NCI-H526 treated with DMSO at 0.1 percent for 48 hours (cell line): Measurements from ENCODE around the gene FNIP2.
"Not testable (repeated sequence)": the region's sequence is repeated elsewhere in the genome, so short reads cannot be mapped to it uniquely, and the experiment has no call there.

ENCODE experiments used
- DNase-seq: peaks from one replicate; lab custom pipeline; 2025; lab: John Stamatoyannopoulos, UW

Gene FNIP2

GRCh38 chr4:158814636-158815330 is 46.0 kb downstream of the FNIP2 start:
- DNase-seq, result no peak

- DNase-seq, result no peak
Measured at GRCh38 chr4:158816955-158817354, 48.1 kb downstream of the FNIP2 start.

DNA sequence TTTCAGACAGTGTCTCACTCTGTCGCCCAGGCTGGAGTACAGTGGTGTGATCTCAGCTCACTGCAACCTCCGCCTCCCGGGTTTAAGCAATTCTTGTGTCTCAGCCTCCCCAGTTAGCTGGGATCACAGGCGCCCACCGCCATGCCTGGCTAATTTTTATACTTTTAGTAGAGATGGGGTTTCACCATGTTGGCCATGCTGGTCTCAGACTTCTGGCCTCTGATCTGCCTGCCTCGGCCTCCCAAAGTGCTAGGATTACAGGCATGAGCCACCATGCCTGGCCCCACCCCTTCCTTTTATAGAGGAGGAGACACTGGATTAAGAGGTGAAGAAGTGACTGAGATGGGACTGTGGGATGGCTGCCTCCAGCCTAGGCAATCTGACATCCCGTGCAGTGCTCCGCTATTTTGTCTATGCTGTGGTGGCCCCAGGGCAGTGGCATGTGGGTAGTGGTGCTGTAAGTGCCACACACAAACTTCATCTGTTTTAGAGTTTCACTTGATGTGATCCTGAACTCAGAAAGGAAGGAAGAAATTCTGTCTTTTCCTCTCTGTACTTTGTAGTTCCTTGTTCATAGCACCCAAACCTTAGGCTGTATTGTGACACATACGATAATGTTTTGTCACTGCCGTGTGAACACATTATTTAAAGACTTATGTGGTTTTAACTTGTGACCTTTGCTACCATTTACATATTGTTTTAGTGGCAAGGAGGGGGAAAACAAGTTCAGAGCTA is 48.9 kb downstream of the FNIP2 start:
- DNase-seq, result no peak

- no peak for DNase-seq
Measured at GRCh38 chr4:158818560-158819140, 49.8 kb downstream of the FNIP2 start.

GRCh38 chr4:158819942-158820786 is 51.3 kb downstream of the FNIP2 start:
- no peak for DNase-seq

DNA sequence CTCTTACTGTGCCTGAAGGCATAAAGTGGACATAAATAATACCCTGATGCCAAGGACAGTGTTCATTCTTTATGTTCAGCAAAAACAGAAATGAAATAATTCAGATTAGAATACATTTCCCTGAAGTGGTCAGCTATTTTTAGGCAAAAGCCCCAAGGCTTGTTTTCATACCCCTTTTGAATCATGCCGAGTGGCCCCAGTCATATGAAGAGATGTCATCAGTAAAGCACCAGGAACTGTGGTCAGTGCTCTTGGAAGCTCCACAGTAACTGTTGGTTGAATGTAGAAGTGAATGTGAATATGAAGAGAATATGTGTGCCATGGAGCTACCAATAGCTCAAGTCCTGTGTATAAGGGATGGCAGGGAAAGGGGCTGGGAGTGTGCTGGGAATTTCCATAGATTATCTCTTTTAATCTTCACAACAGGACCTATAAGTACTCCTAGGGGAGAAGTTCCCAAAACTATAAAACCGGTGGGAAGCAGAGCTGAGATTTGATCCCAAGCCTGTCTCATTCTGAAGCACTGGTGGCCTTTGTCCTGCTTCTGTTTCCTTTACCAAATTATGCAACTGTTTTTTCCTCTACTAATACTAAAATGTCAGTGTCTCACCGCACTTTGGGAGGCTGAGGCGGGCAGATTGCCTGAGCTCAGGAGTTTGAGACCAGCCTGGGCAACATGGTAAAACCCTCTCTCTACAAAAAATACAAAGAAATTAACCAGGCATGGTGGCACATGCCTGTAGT is 52.6 kb downstream of the FNIP2 start:
- DNase-seq, result no peak

GRCh38 chr4:158822348-158822747 is 53.5 kb downstream of the FNIP2 start:
- DNase-seq, result no peak

- no peak for DNase-seq
Measured at GRCh38 chr4:158823461-158823873, 54.6 kb downstream of the FNIP2 start.

DNA sequence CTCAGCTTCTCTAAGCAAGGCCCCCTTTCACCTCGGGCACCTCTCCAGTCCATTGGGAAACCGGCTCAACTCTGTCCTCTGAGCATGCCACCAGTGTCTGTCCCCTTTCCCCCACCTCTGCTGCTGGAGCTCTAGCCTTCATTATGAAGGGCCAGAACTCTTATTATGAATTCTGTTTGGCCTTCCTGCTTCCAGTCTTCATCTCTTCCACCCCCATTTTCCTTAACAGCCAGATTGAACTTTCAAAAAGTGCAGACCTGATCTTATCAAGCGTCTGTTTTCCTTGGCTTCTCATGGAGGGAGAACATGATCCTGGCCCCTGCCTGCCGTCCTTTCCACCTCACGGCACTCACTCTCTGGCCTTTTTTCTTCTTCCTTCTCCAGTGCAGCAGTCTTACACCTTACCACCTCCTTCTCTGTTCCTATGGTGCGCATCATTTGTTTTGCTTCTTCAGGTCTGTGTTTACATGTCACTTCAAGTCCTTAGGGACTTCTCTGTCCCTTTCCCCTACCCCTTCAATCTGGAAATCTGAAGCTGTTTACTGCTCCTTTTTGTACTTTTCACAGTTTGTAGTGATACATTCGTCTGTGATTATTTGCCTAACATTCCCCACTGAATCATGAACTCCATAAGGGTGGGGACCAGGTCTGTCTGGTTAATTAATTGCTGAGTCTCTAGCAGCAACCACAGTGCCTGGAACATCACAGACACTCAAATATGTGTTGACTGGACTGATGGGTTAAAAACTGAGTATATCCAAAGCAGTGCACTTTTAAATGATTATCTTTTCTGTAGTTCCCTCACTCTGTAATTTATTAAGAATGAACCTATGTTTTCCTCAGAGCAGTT is 55.8 kb downstream of the FNIP2 start:
- no peak for DNase-seq

GRCh38 chr4:158825433-158826036 is 56.7 kb downstream of the FNIP2 start:
- no peak for DNase-seq

DNA sequence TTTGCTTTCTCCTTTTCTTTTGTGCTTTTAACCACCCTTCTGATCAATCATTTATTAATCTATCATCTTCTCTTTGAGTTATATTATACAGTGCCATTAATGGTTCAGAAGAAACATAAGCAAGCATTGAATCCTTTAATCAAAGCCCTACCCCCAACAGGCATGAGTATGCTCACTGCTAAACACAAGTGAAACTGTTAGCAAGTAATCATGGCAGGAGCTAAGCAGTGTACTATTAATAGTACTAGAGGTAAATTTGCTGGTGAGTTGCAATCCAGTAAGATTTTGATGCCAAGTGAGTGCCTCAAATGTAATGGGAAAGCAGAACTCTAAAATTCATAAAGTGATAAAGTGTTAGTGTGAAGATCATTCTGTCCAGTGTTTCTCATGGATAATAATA is 57.2 kb downstream of the FNIP2 start:
- no peak for DNase-seq

DNA sequence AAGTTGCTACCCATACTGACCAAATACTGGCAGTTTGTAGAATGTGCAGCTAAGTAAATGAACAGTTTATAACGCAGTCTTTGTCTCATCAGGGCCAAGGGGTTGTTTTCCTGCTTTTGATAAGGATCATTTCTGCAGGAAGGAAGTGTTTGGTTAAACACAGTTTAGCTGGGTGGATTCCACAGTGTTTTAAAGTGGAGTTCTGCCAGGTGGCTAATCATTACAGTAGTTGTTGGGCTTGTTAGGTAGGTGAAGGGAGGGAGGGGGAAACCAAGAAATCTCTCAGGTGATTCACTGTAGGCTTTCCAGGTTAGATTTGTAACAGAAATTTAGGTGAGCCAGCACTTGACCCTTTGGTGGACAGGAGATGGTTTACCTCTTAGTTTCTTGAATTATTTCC is 58.1 kb downstream of the FNIP2 start:
- no peak for DNase-seq

DNA sequence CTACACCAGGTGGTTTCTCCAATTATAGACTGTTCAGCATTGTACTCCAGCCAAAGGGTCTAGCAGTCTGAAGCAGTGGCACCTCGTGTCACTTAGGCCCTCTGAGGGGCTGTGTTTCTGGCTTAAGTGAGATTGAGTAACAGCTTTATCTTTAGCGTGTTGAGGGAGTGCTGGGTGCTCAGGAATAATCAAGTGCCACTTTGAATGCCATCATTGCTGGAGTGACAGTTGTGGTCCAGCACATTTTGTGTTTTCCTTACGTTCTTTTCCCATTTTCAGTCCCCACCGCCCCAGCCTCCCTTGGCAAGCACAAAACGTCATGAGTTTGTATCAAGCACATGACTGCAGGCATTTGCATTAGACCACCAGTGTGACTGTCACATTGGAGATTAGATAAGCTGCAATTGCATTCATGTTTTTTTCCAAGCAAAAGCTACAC is 58.7 kb downstream of the FNIP2 start:
- no peak for DNase-seq

- DNase-seq, result not testable (repeated sequence)
Measured at GRCh38 chr4:158828151-158828550, 59.3 kb downstream of the FNIP2 start.

DNA sequence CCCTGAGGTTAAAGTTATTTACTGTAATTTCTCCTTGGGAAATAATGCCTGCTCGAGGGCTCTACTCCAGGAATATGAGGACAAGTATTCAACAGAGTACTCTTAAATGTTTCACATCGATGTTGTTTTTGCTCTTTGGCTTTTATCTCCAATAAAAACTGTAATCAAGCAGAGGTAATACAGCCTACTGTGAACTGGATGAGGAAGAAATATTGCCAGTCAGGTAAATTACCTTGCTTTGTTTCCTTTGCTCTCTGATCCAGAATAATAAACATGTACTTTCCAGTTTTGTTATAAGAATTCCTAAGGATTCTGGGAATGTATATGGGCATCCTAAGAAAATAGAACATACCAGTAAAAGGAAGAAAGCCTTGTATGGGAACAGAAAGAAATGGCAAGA is 60.4 kb downstream of the FNIP2 start:
- DNase-seq, result no peak

GRCh38 chr4:158833602-158834001 is 64.8 kb downstream of the FNIP2 start:
- DNase-seq, result no peak

GRCh38 chr4:158835226-158836001 is 66.6 kb downstream of the FNIP2 start:
- no peak for DNase-seq

GRCh38 chr4:158836002-158836369 is 67.2 kb downstream of the FNIP2 start:
- no peak for DNase-seq

DNA sequence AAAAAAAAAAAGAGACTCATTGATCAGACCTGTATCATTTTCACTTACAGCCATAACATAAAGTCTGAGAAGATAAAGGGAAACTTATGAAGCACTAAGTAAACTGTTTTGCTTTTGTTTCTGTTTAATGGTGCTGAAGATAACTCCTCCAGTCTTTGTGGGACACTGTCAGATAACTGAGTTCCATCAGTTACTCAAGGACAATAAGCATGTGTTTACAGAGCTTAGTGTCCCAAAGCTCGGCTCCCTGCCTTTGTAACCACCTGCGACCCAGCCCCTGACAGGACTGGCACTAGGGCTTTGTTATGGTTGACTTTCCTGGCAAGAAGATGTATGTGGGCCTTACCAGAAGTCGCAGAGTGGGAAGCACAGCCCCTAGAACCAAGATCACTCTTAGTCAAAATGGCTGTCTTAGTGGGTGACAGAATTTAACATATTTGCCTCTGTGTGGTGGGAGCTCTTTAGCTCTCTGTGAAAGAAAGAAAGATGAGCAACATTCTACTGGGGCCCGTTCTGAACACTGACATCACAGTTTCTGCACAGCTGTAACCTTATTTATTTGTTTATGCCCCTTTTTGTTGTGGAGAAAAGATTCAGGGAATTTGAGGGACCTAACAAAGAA is 68.1 kb downstream of the FNIP2 start:
- no peak for DNase-seq
